ENCODE measurements around the gene JUP.
"Not testable (repeated sequence)": the region's sequence is repeated elsewhere in the genome, so short reads cannot be mapped to it uniquely, and the experiment has no call there.

Gene JUP

DNA sequence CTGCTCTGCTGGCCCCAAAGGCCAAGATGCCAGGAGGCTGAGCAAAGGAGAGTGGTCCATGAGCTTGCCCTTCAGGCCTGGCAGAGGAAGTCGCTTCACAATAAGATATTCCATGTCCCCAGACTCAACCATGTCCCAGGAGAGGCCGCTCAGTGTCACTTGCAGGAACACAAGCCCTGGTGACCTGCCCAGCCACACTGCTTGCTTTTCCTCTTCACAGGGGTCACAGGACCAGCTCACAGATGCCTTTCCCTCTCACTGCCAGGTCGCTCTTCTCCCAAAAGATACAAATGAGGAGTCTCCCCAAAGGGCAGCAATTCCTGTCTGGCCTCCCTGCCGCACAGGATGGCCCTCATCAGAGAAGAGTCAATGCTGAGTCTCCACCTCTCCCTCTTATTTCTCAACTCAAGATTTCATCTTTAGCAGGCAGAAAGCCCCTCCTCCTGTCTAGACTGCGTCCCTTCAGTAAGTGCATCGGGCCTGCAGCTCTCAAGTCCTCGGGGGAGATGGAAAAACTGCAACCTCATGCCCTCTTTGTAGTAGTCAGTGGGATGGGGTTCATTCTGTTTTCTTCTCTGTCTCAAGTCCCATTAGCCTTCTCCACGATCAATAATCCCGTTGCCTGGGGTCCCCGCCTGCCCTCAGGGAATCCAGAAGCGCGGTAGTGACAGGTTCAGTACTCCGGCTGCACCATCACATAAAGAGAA, 5.0 kb downstream of the JUP start:
- DNase-seq (ENCODE audit: low read depth), result no peak

DNA sequence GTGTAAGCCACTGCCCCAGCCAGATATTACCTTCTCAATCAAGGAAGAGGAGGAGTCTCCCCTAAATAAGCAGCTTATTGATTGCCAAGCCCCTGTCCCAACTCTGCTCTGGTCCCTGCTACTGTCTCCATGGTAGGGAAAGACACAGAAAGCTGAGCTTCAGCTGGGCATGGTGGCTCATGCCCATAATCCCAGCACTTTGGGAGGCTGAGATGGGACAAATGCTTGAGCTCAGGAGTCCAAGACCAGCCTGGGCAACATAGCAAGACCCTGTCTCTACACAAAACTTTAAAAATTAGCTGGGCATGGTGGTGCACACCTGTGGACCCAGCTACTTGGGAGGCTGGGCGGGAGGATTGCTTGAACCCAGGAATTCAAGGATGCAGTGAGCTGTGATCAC, 6.6 kb downstream of the JUP start:
- no peak for DNase-seq (ENCODE audit: low read depth)

DNA sequence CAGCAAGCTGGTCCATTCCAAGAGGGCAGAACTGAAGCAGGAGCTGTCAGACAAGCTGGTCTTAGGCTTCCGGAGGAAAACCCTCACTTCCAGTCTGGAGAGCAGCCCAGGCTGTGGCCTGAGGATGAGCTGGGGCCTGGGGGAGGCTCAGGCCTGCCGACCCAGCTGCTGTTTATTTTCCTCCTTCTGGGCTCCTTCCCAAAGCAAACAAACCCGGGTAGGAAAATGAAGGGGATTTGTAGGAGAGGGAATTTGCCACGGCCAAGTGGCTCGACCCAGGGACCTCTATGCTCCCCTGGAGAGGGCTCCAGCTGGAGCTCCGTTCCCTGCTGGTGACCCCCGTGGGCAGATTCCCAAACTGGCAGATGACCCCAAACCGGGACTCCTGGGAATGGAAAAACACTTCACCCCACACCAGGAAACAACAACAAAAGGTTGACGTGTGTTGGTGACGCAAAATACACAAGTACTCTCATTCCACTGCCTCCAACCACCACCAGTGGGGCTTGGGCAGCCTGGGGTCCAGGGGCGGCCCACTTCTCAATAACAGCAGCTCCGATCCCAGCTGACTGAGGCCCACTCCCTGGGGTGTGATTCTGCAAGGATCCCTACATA, 8.8 kb downstream of the JUP start:
- DNase-seq (ENCODE audit: low read depth), result no peak

DNA sequence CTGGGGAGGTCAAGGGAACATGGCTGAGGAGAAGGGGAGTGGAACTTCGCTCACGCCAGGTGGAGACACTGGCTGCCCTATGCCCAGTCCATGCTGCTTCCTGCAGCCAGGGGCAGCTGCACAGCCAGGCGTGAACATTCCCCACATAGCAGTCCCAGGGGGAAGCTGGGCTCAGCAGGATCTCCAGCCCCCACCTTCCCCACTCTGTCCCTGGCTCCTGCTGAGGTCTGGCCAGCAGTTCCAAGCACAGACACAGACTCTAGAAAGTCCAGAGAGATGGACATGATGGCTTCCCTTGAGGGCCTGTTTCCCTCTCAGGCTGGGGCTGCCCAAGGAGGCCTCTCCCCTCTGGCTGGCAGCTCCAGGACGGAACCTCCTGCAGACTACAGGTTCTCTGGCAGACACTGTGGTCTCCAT, 9.3 kb downstream of the JUP start:
- no peak for DNase-seq (ENCODE audit: low read depth)

DNA sequence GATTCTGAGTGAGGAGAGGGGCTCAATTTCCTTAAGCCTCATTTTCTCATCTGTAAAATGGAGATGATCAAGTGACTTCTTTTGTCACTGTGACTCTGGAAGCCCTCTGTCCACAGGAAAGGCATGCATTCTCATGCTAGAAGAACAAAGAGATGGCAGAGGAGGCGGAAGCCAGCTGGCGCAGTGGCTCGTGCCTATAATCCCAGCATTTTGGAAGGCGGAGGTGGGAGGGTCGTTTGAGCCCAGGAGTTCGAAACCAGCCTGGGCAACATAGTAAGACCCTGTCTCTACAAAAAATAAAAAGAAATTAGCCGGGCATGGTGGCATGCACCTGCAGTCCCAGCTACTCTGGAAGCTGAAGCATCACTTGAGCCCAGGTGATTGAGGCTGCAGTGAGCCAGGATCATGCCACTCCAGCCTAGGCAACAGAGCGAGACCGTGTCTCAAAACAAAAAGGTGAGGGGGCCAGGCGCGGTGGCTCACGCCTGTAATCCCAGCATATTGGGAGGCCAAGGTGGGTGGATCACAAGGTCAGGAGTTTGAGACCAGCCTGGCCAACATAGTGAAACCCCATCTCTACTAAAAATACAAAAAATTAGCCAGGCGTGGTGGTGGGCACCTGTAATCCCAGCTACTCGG, 10.1 kb downstream of the JUP start:
- not testable (repeated sequence) for DNase-seq (ENCODE audit: low read depth)

DNA sequence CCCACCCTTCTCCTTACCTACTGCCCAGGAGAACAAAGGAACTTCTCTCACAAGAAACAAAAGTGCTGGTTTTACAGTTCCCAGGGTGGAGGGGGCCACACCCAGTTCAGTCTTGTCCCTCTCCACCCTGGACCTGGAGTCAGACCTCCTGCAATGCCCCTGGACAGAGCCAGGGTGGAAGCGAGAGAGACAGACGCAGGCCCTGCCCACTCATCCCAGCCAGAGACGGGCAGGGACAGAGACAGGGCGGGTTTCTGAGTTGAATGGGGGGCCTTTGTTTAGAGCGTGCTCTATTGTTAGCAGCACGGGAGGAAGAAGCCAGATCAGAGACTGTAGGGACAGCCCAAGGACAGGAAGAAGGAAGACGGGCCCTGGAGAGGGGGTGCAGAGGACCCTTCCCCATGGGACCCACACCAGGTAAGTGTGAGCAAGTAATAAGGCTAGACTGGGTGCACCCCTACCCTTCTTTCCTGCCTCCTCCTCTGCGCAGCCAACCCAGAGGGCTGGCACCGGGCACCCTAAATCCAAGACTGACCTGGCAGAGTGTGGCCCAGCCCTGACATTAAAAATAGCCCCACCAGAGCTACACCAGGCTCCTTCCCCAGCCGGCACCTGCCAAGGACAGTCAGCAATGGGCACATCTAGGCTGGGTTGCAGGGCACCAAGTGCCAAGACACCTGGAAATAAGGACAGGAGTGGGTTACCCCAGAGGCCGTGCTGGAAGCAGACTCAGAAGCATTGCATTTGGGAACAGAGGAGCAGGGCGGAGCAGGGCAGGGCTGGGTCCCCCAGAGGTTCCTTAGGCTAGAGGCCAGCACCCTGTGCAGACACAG, 10.9 kb downstream of the JUP start:
- no peak for DNase-seq (ENCODE audit: low read depth)

DNA sequence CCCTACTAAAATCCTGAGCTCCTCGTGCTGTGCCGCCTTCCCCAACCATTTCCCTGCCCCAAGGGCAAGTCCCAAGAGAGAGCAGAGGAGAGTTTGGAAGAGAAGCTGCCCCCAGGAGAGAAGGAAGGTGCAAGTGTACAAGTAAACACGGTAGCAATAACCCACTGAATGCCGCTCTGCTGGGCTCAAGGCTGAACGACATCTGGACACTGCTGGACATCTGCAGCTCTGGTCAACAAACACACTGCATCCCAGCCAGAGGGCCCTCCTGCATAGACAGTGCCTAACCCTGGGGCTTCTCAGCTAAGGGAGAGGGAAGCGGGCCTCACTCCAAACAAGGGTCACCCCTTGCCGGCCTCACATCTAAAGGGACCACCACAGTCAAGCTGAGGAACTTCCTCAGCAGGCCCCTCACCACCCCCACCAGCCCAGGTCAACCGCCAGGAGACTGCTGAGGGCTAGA, 12.7 kb downstream of the JUP start:
- no peak for DNase-seq (ENCODE audit: low read depth)

DNA sequence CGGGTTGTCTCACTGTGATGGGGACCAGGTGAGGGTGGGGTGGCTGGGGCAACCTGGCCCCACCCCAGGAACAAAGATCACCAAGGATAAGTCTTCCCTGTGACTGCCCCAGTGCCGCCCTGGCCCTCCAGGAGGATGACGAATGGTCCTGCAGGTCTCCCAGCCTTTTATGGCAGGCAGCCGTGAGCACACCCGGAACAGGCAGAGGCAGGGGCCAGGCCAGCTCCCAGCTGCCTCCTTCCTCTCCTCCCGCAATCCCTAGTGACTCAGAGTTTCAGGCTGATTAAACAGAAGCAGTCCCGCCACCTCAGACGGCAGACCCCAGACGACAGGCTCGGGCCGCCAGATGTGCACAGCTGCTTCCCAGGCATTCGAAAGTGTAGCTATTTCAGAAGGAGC, 13.3 kb downstream of the JUP start:
- no peak for DNase-seq (ENCODE audit: low read depth)

DNA sequence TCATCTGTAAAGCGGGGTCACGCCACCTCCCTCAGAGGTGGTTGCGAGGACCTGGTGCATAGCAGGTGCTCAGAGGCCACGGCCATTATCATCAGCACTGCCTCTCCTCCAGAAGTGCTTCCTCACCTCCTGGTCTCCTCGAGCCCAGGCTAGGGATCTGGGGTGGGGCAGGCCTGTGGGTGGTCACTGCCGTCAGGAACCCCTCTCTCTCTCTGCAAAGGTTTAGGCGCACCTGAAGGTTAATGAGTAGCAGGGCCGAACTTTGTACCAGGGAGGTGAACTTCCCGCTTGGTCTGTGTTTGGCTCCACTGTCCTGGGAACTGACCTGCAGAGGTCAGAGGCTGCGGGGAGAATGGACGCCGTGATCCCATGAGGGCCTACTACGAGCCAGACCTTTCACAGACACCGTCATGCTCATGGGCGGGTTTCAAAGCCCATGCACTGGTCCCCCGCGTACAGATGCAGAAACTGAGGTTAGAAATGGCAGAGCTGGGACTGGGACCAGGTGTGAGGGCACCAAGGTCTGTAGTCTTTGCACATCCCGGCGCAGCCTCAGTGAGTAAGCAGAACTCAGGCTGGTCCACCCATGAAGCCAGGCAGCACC, 13.8 kb downstream of the JUP start:
- DNase-seq (ENCODE audit: low read depth), result no peak

DNA sequence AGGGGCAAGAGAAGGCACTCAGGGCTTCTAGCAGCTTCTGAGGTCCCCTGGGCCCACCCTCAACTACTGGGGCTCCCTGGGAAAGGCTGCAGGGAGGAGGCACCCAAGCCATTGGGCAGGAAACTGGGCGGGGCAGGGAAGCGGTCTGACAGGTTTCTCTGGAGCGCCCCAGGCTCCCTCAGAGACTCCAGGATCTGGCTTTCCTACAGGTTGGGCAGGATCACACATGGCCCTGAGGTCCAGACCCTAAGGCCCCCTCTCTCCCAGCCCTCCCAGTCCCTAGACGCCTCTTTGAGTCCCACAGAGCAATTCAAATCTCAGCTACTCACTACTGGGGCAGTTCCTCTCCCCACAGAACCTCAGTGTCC, 14.3 kb downstream of the JUP start:
- no peak for DNase-seq (ENCODE audit: low read depth)

DNA sequence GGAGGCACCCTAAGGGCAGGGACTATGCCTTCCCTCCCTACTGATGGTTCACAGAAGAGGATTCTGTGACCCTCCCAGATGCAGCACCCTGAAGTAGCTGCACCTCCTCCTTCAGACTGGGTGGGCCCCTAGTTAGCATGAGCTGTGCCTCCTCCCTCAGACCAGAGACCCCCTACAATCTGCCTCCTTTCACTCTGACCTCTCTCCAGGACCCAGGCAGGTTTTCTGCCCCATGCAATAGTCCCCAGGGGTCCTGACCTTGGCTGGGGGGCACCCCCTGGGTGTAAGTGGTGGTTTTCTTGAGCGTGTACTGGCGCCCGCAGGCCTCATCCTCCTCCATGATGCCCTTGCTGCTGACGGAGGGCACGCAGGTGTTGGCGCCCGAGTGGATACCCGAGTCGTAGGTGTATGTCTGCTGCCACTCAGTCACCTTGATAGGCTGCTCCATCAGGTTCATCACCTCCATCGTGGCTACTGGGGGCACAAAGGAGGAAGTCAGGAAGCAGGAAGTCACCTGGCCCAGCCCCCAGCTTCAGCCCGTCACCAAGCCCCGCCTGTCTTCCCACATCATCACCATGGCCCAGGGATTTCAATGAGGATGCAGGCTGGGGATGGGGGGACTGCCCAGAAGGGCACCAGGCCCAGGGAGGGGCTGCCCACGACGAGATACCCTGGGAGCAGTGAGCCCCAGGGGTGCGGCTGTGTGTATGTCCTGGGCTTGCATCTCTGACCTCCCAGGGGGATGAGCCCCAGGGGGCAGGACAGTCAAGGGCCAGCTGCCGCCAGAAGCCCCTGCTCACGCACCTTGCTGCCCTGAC, 14.9 kb downstream of the JUP start:
- DNase-seq (ENCODE audit: low read depth), result no peak

DNA sequence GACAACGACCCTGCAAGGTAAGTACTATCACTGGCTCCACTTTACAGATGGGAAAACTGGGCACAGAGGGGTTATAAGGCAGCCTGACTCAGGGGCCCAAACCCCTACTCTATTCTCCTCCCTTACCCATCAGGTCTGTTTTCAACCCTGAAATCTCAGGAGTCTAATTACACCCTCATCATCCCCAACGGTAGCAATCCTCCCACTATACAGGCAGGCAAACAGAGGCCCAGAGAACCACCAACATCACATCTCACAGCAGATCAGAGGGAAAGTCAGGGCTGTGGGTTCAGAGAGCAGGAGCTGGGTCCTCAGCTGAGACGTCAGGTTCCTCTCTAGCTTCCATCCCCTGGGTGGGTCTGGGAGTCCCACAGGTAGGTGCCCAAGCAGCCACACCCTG, 16.5 kb downstream of the JUP start:
- DNase-seq (ENCODE audit: low read depth), result no peak

DNA sequence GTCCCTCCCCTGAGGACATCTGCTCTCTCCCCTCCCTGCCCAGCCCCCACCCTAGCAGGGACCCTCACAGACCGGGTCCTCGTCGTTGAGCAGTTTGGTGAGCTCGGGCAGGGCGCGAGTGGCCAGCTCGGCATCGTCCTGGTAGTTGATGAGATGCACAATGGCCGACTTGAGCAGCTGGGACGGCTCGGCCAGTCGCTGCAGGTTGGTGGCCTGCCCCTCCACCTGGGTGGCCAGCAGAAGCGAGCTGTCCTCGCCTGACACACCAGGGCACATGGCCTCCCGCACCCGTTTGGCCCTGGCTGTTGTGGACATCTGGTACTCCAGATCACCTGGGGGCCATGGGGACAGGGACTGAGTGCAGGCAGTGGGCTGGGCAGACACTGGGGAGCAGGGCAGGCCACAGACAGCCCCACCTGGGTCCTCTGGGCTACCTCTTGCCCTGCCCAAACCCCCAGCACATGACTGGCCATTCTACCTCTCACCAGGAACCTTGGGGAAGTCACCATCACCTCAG, 17.1 kb downstream of the JUP start:
- no peak for DNase-seq (ENCODE audit: low read depth)

DNA sequence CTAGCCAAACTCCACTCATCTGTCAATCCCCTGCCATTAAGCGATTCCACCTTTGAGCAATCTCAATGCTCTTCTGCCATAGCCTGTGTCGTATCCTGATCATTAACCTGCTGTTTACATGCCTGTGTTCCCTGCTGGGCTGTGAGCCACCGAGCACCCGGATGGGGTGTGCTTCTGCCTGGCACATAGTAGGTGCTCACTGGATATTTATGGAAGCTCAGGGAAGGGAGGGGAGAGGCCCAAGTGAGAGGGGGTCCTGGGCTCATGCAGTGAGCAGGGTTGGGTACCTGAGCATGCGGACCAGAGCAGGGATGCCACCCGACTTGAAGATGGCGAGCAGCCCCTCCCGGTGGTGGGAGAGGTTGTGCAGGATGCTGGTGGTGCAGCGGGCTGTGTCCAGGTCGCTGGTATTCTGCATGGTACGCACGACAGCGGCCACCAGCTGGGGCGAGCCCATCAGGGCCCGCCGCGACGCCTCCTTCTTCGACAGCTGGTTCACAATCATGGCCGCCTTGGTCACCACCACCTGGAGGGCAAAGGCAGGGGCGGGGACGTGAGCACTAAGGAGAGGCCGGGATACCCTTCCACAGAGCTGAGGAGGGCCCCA, 17.7 kb downstream of the JUP start:
- DNase-seq (ENCODE audit: low read depth), result no peak

DNA sequence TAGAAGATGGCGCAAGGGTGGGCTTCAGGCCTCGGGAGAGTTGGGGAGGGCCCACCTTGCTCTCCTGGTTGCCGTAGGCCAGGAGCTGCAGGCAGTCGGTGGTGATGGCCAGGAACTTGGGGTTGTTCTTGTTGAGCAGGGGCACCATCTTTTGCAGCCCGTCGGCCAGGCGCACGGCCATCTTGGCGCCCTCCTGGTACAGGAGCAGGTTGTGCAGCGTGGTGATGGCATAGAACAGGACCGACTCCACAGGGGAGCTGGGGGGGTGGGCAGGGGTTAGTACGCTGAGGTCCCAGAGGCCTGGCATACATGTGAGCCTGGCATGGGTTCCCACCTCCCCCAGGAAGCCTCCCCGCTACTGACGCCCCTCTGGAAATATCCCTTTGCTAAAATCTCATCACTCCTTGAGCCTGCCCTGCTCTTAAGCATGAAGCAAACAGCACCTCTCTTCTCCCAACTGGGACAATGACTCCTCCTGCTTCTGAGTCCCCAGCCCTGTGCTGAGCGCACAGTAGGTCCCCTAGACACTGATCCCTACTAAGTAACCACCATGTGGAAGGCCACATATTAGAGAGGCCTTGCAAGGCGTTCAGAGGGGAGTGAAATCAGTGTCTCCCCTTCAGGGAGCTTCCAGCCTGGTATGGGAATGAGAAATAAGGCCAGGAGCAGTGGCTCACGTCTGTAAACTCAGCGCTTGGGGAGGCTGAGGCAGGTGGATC, 19.0 kb downstream of the JUP start:
- DNase-seq (ENCODE audit: low read depth), result no peak

DNA sequence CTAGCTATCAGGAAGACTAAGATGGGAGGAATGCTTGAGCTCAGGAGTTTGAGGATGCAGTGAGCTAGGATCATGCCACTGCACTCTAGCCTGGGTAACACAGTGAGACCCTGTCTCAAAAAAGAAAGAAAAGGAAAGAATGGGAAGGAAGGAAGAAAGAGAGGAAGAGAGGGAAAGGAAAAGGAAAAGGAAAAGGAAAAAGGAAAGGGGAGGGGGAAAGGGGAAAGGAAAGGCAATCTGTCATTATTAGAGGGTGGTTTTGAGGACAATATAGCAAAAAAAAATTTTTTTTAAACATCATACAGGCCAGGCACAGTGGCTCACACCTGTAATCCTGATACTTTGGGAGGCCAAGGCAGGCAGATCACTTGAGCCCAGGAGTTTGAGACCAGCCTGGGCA, 20.4 kb downstream of the JUP start:
- DNase-seq (ENCODE audit: low read depth), result no peak

DNA sequence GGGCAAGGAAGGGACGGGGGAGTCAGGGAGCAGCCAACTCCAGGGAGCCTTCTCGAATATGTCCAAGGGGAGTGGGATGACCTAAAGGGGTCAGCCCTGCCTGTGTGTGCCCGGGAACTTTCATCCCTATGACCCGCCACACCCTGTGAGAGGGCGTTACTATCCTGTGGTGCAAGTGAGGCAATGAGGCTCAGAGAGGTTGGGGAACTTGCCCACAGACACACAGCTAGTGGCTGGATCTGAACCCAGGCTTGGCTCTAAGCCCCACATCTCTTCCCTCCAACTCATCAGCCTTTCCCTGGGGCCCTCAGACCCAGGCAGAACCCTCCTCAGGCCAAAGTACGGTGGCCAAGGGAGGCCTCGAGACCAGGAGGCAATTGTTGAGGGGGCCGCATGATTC, 23.2 kb downstream of the JUP start:
- no peak for DNase-seq (ENCODE audit: low read depth)

DNA sequence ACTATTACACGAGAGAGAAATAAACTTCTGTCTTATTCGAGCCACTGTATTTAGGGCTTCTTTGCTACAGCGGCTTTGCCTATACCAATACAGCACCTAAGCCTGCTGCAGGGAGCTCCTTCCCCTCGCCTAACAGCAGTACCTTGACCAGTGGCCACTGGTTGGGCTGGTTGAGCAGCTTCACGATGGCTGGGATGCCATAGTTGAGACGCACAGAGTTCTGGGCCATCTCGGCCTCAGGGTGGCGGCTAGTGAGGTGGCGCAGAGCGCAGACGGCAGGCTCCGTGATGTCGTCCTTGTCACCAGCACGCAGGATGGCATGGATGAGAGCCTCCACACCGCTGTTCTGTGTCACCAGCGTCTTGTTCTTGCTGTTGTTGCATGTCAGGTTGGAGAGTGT, 23.7 kb downstream of the JUP start:
- DNase-seq (ENCODE audit: low read depth), result no peak

DNA sequence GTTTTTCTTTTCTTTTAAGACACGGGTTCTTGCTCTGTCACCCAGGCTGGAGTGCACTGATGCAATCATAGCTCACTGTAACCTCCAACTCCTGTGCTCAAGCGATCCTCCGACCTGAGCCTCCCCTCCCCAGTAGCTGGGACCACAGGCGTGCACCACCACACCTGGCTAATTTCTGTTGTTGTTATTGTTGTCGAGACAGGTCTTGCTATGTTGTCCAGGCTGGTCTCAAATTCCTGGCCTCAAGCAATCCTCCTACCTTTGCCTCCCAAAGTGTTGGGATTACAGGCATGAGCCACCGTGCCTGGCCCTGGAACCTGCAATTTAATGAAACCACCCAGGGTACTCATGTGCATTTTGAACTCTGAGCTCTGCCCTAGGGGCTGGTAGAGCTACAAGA, 24.1 kb downstream of the JUP start:
- DNase-seq (ENCODE audit: low read depth), result no peak

DNA sequence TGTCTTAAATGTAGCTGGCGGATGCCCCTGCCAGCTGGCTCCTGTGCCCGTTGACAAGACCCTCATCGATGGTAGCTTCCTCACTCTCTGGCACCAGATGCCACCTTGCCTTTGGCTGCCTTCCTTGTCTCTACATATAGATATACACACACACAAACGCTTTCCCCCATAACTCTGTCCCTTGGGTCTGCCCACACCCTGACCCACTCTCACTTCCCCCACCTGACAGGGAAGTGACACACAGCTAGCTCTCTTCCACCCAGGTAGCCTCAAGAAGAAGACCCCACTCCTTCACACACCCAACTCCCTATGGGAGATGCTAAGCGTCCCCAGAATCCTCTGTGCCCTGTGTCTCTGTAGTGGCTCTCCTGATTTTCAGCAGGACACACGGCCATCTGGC, 25.6 kb downstream of the JUP start:
- no peak for DNase-seq (ENCODE audit: low read depth)

All from activated T-cell treated with anti-CD3 and anti-CD28 coated beads for 48 hours (primary cell).